CD4-positive, alpha-beta memory T cell (primary cell): ENCODE results near the gene MEIOB. TPM values are rescaled to one million over a fixed set of nuclear protein-coding genes. Genes with fewer than 3 reads are reported as not detected.
A peak's percentile ranks its signal among the peaks of the same experiment; 100 is the strongest.

Source experiments
- CTCF ChIA-PET: fragments of 350-600 bp; sonication (Branson Sonifier 250); formaldehyde crosslinking; loops from one replicate; lab custom pipeline; 2021; ENCODE audit warnings: inconsistent platforms; ENCODE audit not compliant: partially characterized antibody; lab: Charles Lee
- POLR2A ChIA-PET: fragments of 350-600 bp; sonication (Branson Sonifier 250); formaldehyde crosslinking; loops from one replicate; lab custom pipeline; 2021; ENCODE audit not compliant: partially characterized antibody; lab: Charles Lee
- DNase-seq, 5 donors: peaks; one replicate each; pipeline versions ENCODE4 v3.0.0 to v3.0.0-alpha.2; 2020 to 2022; ENCODE audit warnings: mixed read lengths in 1 of 5
- H3K27ac ChIP-seq: one replicate; pipeline ENCODE4 v1.7.0; 2013; ENCODE audit warnings: low read depth, low read length
- H3K27me3 ChIP-seq: 2 replicates; pipeline ENCODE4 v1.7.0; 2013; ENCODE audit warnings: mild to moderate bottlenecking, low read length, moderate library complexity; ENCODE audit not compliant: insufficient read depth
- H3K36me3 ChIP-seq: 2 replicates; pipeline ENCODE4 v1.7.0; 2013; ENCODE audit warnings: mild to moderate bottlenecking, low read length, moderate library complexity; ENCODE audit not compliant: insufficient read depth
- H3K4me1 ChIP-seq: 2 replicates; pipeline ENCODE4 v1.7.0; 2013; ENCODE audit warnings: mild to moderate bottlenecking, low read length, moderate library complexity; ENCODE audit not compliant: insufficient read depth
- H3K4me3 ChIP-seq, 2 donors: one replicate each; pipeline ENCODE4 v1.7.0; 2013; ENCODE audit warnings: low read length in 2 of 2, mild to moderate bottlenecking in 1 of 2
- H3K9me3 ChIP-seq, 2 donors: one replicate each; pipeline ENCODE4 v1.7.0; 2013; ENCODE audit warnings: low read length in 2 of 2, control low read depth in 1 of 2; ENCODE audit not compliant: control insufficient read depth in 1 of 2
- H3K27ac Mint-ChIP-seq, 7 donors: one replicate each; pipeline ENCODE4 v1.8.0; 2020 to 2021; ENCODE audit warnings: mixed read lengths in 7 of 7, mild to moderate bottlenecking in 6 of 7, inconsistent platforms in 3 of 7, moderate library complexity in 3 of 7
- H3K27me3 Mint-ChIP-seq, 2 donors: one replicate each; pipeline ENCODE4 v1.8.0; 2020 to 2021; ENCODE audit warnings: mixed read lengths in 2 of 2
- H3K36me3 Mint-ChIP-seq, 2 donors: one replicate each; pipeline ENCODE4 v1.8.0; 2020 to 2021; ENCODE audit warnings: mixed read lengths in 2 of 2, inconsistent platforms in 1 of 2, mild to moderate bottlenecking in 1 of 2
- H3K4me1 Mint-ChIP-seq, 4 donors: one replicate each; pipeline ENCODE4 v1.8.0; 2020 to 2021; ENCODE audit warnings: mixed read lengths in 4 of 4, mild to moderate bottlenecking in 1 of 4
- H3K4me3 Mint-ChIP-seq, 8 donors: one replicate each; pipeline ENCODE4 v1.8.0; 2020 to 2021; ENCODE audit warnings: mixed read lengths in 8 of 8, mild to moderate bottlenecking in 7 of 8, moderate library complexity in 6 of 8, inconsistent platforms in 3 of 8
- H3K9me3 Mint-ChIP-seq, 8 donors: one replicate each; pipeline ENCODE4 v1.8.0; 2020 to 2021; ENCODE audit warnings: mixed read lengths in 8 of 8, mild to moderate bottlenecking in 5 of 8, inconsistent platforms in 3 of 8, moderate library complexity in 1 of 8
- intact Hi-C: fragments of 100-400 bp; cut with micrococcal nuclease; formaldehyde crosslinking; loops from one replicate; pipeline ENCODE4 v1.15.1; 2023
- polyA plus RNA-seq, 2 donors: library from polyadenylated mRNA; unstranded; fragments of 300-500 nt; fragmentation: Illumina TruSeq; gene quantifications; one replicate each; pipeline ENCODE4 v1.2.3, GENCODE V29; 2021
- total RNA-seq, 2 experiments: library from RNA; stranded (reverse); gene quantifications; one replicate each; pipeline ENCODE4 v1.2.3, GENCODE V29; 2021

MEIOB gene
- total and polyA plus RNA-seq, 4 experiments from 2014 or later: not detected

- Mint-ChIP-seq H3K4me1 (peaks cover 5 to 27% (median 15%) of the 10 kb centered on the region in 4 donors), H3K27ac (no peak overlapping the region), H3K27me3 (no peaks in the 10 kb centered on the region), H3K9me3 (peaks cover 0 to 2% (median 0%) of the 10 kb centered on the region in 8 donors), H3K36me3 (peaks cover 0 to 10% of the 10 kb centered on the region in 2 donors), H3K4me3 (no peak overlapping the region)
- no peak overlapping the region for H3K4me3 ChIP-seq
- intact Hi-C loops: no loop called here
- POLR2A ChIA-PET: no interaction called here
- peaks cover 23% of the 10 kb centered on the region for H3K4me1 ChIP-seq
- no peaks in the 10 kb centered on the region for H3K27me3 ChIP-seq
- DNase-seq: no peak
- CTCF ChIA-PET: no interaction called here
- peaks cover 30% of the 10 kb centered on the region for H3K36me3 ChIP-seq
- no peaks in the 10 kb centered on the region for H3K9me3 ChIP-seq
- H3K27ac ChIP-seq: no peak overlapping the region
Observed at GRCh38 chr16:1821861-1822611, 49.9 kb downstream of the MEIOB start.

- ChIA-PET CTCF (no interaction called here), POLR2A (no interaction called here)
- DNase-seq: no peak
- Mint-ChIP-seq H3K27me3 (no peaks in the 10 kb centered on the region), H3K4me1 (peaks cover 5 to 23% (median 14%) of the 10 kb centered on the region in 4 donors), H3K27ac (peak overlapping the region in 1 of 7 donors; percentile 31), H3K4me3 (no peak overlapping the region), H3K9me3 (no peaks in the 10 kb centered on the region), H3K36me3 (peaks cover 0 to 16% of the 10 kb centered on the region in 2 donors)
- H3K4me1 ChIP-seq: peaks cover 23% of the 10 kb centered on the region
- no peaks in the 10 kb centered on the region for H3K27me3 ChIP-seq
- H3K9me3 ChIP-seq: no peaks in the 10 kb centered on the region
- H3K27ac ChIP-seq: no peak overlapping the region
- intact Hi-C loops: no loop called here
- H3K4me3 ChIP-seq: no peak overlapping the region
- peaks cover 38% of the 10 kb centered on the region for H3K36me3 ChIP-seq
Observed at GRCh38 chr16:1820946-1821290, 51.0 kb downstream of the MEIOB start.

- peaks cover 5 to 17% (median 11%) of the 10 kb centered on the region in 4 donors for H3K4me1 Mint-ChIP-seq
- ChIA-PET CTCF (no interaction called here), POLR2A (no interaction called here)
- Histone ChIP-seq H3K36me3 (peaks cover 40% of the 10 kb centered on the region), H3K4me3 (no peak overlapping the region), H3K27ac (no peak overlapping the region), H3K4me1 (peaks cover 17% of the 10 kb centered on the region), H3K9me3 (no peaks in the 10 kb centered on the region), H3K27me3 (no peaks in the 10 kb centered on the region)
- no peak for DNase-seq
- H3K9me3 Mint-ChIP-seq: no peaks in the 10 kb centered on the region
- H3K27ac Mint-ChIP-seq: peak overlapping the region in 1 of 7 donors; percentile 23
- no peaks in the 10 kb centered on the region for H3K27me3 Mint-ChIP-seq
- H3K4me3 Mint-ChIP-seq: no peak overlapping the region
- intact Hi-C loops: no loop called here
- peaks cover 4 to 20% of the 10 kb centered on the region in 2 donors for H3K36me3 Mint-ChIP-seq
Observed at GRCh38 chr16:1820096-1820945, 51.6 kb downstream of the MEIOB start.

GRCh38 chr16:1819611-1820010, 52.4 kb downstream of the MEIOB start:
- Mint-ChIP-seq H3K4me1 (peaks cover 4 to 11% (median 7%) of the 10 kb centered on the region in 4 donors), H3K27ac (peak overlapping the region in 2 of 7 donors; percentile 37 to 51), H3K36me3 (peaks cover 5 to 24% of the 10 kb centered on the region in 2 donors), H3K4me3 (no peak overlapping the region), H3K9me3 (no peaks in the 10 kb centered on the region), H3K27me3 (no peaks in the 10 kb centered on the region)
- Histone ChIP-seq H3K9me3 (no peaks in the 10 kb centered on the region), H3K27me3 (no peaks in the 10 kb centered on the region), H3K4me3 (no peak overlapping the region), H3K4me1 (peaks cover 10% of the 10 kb centered on the region), H3K27ac (no peak overlapping the region), H3K36me3 (peaks cover 42% of the 10 kb centered on the region)
- intact Hi-C loops: no loop called here
- CTCF ChIA-PET: no interaction called here
- no peak for DNase-seq
- POLR2A ChIA-PET: no interaction called here

- ChIA-PET CTCF (no interaction called here), POLR2A (no interaction called here)
- H3K4me1 ChIP-seq: peaks cover 4% of the 10 kb centered on the region
- H3K27ac ChIP-seq: no peak overlapping the region
- peaks cover 5 to 25% of the 10 kb centered on the region in 2 donors for H3K36me3 Mint-ChIP-seq
- DNase-seq: no peak
- H3K36me3 ChIP-seq: peaks cover 42% of the 10 kb centered on the region
- no peaks in the 10 kb centered on the region for H3K27me3 Mint-ChIP-seq
- H3K4me1 Mint-ChIP-seq: peaks cover 1 to 5% (median 4%) of the 10 kb centered on the region in 4 donors
- H3K4me3 ChIP-seq: no peak overlapping the region
- no peaks in the 10 kb centered on the region for H3K9me3 Mint-ChIP-seq
- no peaks in the 10 kb centered on the region for H3K27me3 ChIP-seq
- peak overlapping the region in 2 of 7 donors; percentile 37 to 51 for H3K27ac Mint-ChIP-seq
- no peak overlapping the region for H3K4me3 Mint-ChIP-seq
- intact Hi-C loops: no loop called here
- H3K9me3 ChIP-seq: no peaks in the 10 kb centered on the region
Observed at GRCh38 chr16:1818873-1819525, 53.0 kb downstream of the MEIOB start.

- ChIA-PET POLR2A (no interaction called here), CTCF (no interaction called here)
- Mint-ChIP-seq H3K9me3 (no peaks in the 10 kb centered on the region), H3K4me3 (no peak overlapping the region), H3K4me1 (peaks cover 2 to 5% (median 3%) of the 10 kb centered on the region in 4 donors), H3K27ac (no peak overlapping the region), H3K27me3 (no peaks in the 10 kb centered on the region), H3K36me3 (peaks cover 10 to 30% of the 10 kb centered on the region in 2 donors)
- no peaks in the 10 kb centered on the region for H3K27me3 ChIP-seq
- H3K9me3 ChIP-seq: no peaks in the 10 kb centered on the region
- DNase-seq: no peak
- H3K4me3 ChIP-seq: no peak overlapping the region
- peaks cover 49% of the 10 kb centered on the region for H3K36me3 ChIP-seq
- H3K4me1 ChIP-seq: no peaks in the 10 kb centered on the region
- intact Hi-C loops: no loop called here
- H3K27ac ChIP-seq: no peak overlapping the region
Observed at GRCh38 chr16:1818204-1818872, 53.6 kb downstream of the MEIOB start.
